ENCODE measurements around the gene ALAD.

- TF ChIP-seq MYC (CRISPR knock-in tag; IDR thresholded peaks at IDR 0.05; ENCODE audit: borderline replicate concordance) (no peak), EZH2 (conservative IDR thresholded peaks at IDR 0.05; ENCODE audit: low read depth, low read length) (no peak), CENPBD1 (CRISPR knock-in tag; IDR thresholded peaks at IDR 0.05; ENCODE audit: borderline replicate concordance, low read depth) (no peak), ZNF17 (CRISPR knock-in tag; IDR thresholded peaks at IDR 0.05) (no peak), CTCF (CRISPR knock-in tag; IDR thresholded peaks at IDR 0.05) (no peak), GABPA (IDR thresholded peaks at IDR 0.05; ENCODE audit: low read depth, low read length) (no peak), GABPA (CRISPR knock-in tag; IDR thresholded peaks at IDR 0.05; ENCODE audit: low read depth) (no peak)
Measured at GRCh38 chr9:113364951-113365350, 36.1 kb downstream of the ALAD start.

All from HepG2 (cell line).